Measurements from ENCODE around the gene HIPK3.

- TF ChIP-seq GABPA (IDR thresholded peaks at IDR 0.05; ENCODE audit: low read depth), result no peak
- no peak for TF ChIP-seq CTCF (IDR thresholded peaks at IDR 0.05; ENCODE audit: insufficient read depth, low read length)
- TF ChIP-seq, protein P1, sequence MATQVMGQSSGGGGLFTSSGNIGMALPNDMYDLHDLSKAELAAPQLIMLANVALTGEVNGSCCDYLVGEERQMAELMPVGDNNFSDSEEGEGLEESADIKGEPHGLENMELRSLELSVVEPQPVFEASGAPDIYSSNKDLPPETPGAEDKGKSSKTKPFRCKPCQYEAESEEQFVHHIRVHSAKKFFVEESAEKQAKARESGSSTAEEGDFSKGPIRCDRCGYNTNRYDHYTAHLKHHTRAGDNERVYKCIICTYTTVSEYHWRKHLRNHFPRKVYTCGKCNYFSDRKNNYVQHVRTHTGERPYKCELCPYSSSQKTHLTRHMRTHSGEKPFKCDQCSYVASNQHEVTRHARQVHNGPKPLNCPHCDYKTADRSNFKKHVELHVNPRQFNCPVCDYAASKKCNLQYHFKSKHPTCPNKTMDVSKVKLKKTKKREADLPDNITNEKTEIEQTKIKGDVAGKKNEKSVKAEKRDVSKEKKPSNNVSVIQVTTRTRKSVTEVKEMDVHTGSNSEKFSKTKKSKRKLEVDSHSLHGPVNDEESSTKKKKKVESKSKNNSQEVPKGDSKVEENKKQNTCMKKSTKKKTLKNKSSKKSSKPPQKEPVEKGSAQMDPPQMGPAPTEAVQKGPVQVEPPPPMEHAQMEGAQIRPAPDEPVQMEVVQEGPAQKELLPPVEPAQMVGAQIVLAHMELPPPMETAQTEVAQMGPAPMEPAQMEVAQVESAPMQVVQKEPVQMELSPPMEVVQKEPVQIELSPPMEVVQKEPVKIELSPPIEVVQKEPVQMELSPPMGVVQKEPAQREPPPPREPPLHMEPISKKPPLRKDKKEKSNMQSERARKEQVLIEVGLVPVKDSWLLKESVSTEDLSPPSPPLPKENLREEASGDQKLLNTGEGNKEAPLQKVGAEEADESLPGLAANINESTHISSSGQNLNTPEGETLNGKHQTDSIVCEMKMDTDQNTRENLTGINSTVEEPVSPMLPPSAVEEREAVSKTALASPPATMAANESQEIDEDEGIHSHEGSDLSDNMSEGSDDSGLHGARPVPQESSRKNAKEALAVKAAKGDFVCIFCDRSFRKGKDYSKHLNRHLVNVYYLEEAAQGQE (IDR thresholded peaks at IDR 0.05; ENCODE audit: insufficient replicate concordance, low read depth), result no peak
- TF ChIP-seq POLR2AphosphoS5 (IDR thresholded peaks at IDR 0.05; ENCODE audit: low read depth), result no peak
- no peak for TF ChIP-seq SPI1 (IDR thresholded peaks at IDR 0.05; ENCODE audit: borderline replicate concordance, low read depth)
Observed at GRCh38 chr11:33284818-33285217, 27.6 kb downstream of the HIPK3 start.
